Esophagus muscularis mucosa (tissue), 4 donors: ENCODE measurements around the gene ABCC12. TPM values are rescaled to one million over a fixed set of nuclear protein-coding genes. Genes with fewer than 3 reads are reported as not detected.
A peak's percentile ranks its signal among the peaks of the same experiment; 100 is the strongest.

Experiments
- DNase-seq: peaks from one replicate; pipeline ENCODE4 v3.0.0-alpha.2; 2017; ENCODE audit errors: extremely low spot score
- H3K27ac ChIP-seq, 4 donors: fragments of 200-600 bp; sonication (generic); replicated peaks in 1 of 4; 1 replicate in 3 of 4; 2 replicates in 1 of 4; pipeline ENCODE4 v1.5.1; 2016 to 2019; ENCODE audit warnings: mild to moderate bottlenecking in 1 of 4
- H3K27me3 ChIP-seq, 4 donors: fragments of 200-600 bp; sonication (generic); one replicate each; pipeline versions ENCODE4 v1.5.1 to v1.6.0; 2016 to 2019
- H3K36me3 ChIP-seq, 4 donors: fragments of 200-600 bp; sonication (generic); one replicate each; pipeline ENCODE4 v1.5.1; 2016 to 2019
- H3K4me1 ChIP-seq, 4 donors: fragments of 200-600 bp; sonication (generic); one replicate each; pipeline ENCODE4 v1.5.1; 2016 to 2019
- H3K4me3 ChIP-seq, 4 donors: fragments of 200-600 bp; sonication (generic); 1 replicate in 2 of 4; 2 replicates in 2 of 4; pipeline ENCODE4 v1.5.1; 2016 to 2019; ENCODE audit warnings: mild to moderate bottlenecking in 4 of 4, moderate library complexity in 1 of 4
- H3K9me3 ChIP-seq, 4 donors: fragments of 200-600 bp; sonication (generic); 1 replicate in 3 of 4; 2 replicates in 1 of 4; pipeline ENCODE4 v1.5.1; 2016 to 2019
- EP300 ChIP-seq: sonication (generic); formaldehyde crosslinking; IDR thresholded peaks from one replicate; pipeline ENCODE4 v1.6.1; 2017; ENCODE audit warnings: antibody characterized with exemption
- POLR2A ChIP-seq: fragments of 450-650 bp; IDR thresholded peaks from one replicate; pipeline ENCODE4 v1.6.1; 2017; ENCODE audit warnings: antibody characterized with exemption, moderate library complexity, mild to moderate bottlenecking, low read depth
- POLR2AphosphoS5 ChIP-seq, 2 donors: sonication (generic); formaldehyde crosslinking; IDR thresholded peaks; one replicate each; pipeline ENCODE4 v1.6.1; 2017; ENCODE audit warnings: antibody characterized with exemption in 2 of 2
- WGBS: methylation state at CpG from one replicate; pipeline ENCODE4 v1.1.5; 2018; 5-methylcytosine and 5-hydroxymethylcytosine counted together
- intact Hi-C: fragments of 100-400 bp; cut with DNase I; formaldehyde crosslinking; loops from one replicate; pipeline ENCODE4 v1.15.1; 2023
- total RNA-seq, 4 donors: library from RNA; depleted of rRNA; stranded (reverse); fragments of >200 nt; gene quantifications; one replicate each; pipeline versions ENCODE4 v1.1.0 to v1.2.1, GENCODE V29; 2016
- TF ChIP-seq, protein P1 (sequence below), 3 experiments: fragments of 200-600 bp in 2 of 3; fragments of 450-650 bp in 1 of 3; sonication (generic) in 2 of 3; IDR thresholded peaks; one replicate each; pipeline ENCODE4 v1.5.1; 2017 to 2019; ENCODE audit warnings: antibody characterized with exemption in 3 of 3, mild to moderate bottlenecking in 2 of 3, moderate library complexity in 1 of 3

ABCC12 gene
- total RNA-seq, 4 donors from 2014 or later: not detected

DNA sequence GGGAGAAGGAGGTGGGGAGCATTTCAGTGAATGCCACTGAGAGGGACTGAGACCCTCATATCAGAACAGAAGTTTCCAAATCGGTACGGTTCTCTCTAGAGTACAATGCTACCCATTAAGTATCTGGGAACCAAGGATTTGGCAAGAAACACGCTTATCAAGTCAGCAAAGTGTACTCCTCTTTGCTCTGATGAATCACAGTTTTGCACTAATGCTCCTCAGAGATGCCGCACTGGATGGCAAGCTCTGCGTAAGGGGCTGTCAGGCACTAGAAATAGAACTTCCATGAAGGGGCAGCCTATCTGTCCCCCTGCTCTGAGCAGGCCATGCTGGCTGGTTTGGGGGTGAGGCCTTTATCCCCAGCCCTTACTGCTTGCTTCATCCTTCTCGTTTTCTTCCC is 4.8 kb upstream of the ABCC12 start:
- Histone ChIP-seq H3K27me3 (peaks cover 0 to 24% (median 0%) of the 10 kb centered on the region in 4 donors), H3K27ac (no peak overlapping the region), H3K4me3 (no peak overlapping the region), H3K4me1 (peaks cover 6 to 16% (median 14%) of the 10 kb centered on the region in 4 donors), H3K36me3 (no peaks in the 10 kb centered on the region), H3K9me3 (no peaks in the 10 kb centered on the region)
- 75% methylated on average over 6 of the region's 6 CpGs for WGBS
- no peak for DNase-seq
- intact Hi-C loops: no loop called here
- TF ChIP-seq POLR2A (no peak), EP300 (no peak), POLR2AphosphoS5 (IDR thresholded peaks at IDR 0.05) (no peak)
- TF ChIP-seq, protein P1, sequence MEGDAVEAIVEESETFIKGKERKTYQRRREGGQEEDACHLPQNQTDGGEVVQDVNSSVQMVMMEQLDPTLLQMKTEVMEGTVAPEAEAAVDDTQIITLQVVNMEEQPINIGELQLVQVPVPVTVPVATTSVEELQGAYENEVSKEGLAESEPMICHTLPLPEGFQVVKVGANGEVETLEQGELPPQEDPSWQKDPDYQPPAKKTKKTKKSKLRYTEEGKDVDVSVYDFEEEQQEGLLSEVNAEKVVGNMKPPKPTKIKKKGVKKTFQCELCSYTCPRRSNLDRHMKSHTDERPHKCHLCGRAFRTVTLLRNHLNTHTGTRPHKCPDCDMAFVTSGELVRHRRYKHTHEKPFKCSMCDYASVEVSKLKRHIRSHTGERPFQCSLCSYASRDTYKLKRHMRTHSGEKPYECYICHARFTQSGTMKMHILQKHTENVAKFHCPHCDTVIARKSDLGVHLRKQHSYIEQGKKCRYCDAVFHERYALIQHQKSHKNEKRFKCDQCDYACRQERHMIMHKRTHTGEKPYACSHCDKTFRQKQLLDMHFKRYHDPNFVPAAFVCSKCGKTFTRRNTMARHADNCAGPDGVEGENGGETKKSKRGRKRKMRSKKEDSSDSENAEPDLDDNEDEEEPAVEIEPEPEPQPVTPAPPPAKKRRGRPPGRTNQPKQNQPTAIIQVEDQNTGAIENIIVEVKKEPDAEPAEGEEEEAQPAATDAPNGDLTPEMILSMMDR (IDR thresholded peaks at IDR 0.05): no peak

DNA sequence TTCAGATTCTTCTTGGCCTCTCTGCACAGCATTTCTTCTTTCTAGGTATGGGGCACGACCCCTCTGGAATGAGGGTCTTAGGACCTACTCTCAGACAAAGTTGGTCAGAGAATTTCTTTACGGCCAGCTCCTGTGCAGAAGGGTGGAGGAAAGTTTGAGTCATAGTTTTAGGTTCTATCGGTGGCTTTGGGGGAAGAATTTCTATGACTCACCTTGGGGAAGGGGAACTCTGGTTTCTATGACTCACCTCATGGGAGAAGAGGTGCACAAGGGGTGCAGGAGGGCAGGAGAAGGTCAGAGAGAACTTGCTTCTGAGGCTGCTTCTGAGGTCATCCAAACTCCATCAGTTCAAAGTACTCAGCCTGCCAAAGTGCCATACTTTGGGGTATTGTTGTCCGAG is 2.5 kb upstream of the ABCC12 start:
- no peak for TF ChIP-seq POLR2AphosphoS5 (IDR thresholded peaks at IDR 0.05)
- TF ChIP-seq, protein P1 (IDR thresholded peaks at IDR 0.05): no peak
- TF ChIP-seq POLR2A: no peak
- no peak for TF ChIP-seq EP300
- H3K36me3 ChIP-seq: no peaks in the 10 kb centered on the region
- 62% methylated on average over 4 of the region's 4 CpGs for WGBS
- H3K4me3 ChIP-seq: no peak overlapping the region
- no peaks in the 10 kb centered on the region for H3K9me3 ChIP-seq
- no peak overlapping the region for H3K27ac ChIP-seq
- peaks cover 0 to 29% (median 0%) of the 10 kb centered on the region in 4 donors for H3K27me3 ChIP-seq
- intact Hi-C loops: loop anchor here (5.0 kb wide), 2 partner anchors 1016 to 1211 kb away; partner anchors contain the start of gene NETO2
- no peak for DNase-seq
- peaks cover 3 to 9% (median 6%) of the 10 kb centered on the region in 4 donors for H3K4me1 ChIP-seq

DNA sequence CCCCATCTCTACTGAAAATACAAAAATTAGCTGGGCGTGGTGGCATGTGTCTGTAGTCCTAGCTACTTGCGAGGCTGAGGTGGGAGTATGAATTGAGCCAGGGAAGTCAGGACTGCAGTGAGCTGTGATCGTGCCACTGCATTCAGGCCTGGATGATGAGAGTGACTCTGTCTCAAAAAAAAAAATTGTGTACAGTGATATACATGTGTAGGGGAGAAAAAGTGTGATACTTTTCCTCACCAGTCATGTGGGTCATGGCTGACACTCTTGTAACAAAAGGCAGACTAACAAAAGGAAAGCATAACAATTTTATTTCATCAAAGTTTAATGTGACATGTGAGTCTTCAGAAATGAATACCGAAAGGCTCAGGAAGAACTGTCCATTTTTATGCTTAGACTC is 2.0 kb upstream of the ABCC12 start:
- no peak for DNase-seq
- 88% methylated on average over 4 of the region's 4 CpGs for WGBS
- Histone ChIP-seq H3K4me3 (no peak overlapping the region), H3K9me3 (no peaks in the 10 kb centered on the region), H3K27me3 (peaks cover 0 to 24% (median 0%) of the 10 kb centered on the region in 4 donors), H3K27ac (no peak overlapping the region), H3K36me3 (no peaks in the 10 kb centered on the region), H3K4me1 (peaks cover 3 to 9% (median 6%) of the 10 kb centered on the region in 4 donors)
- intact Hi-C loops: loop anchor here (5.0 kb wide), 2 partner anchors 1015 to 1210 kb away; partner anchors contain the start of gene NETO2
- TF ChIP-seq POLR2A (no peak), POLR2AphosphoS5 (IDR thresholded peaks at IDR 0.05) (no peak), EP300 (no peak)
- TF ChIP-seq, protein P1 (IDR thresholded peaks at IDR 0.05): no peak

DNA sequence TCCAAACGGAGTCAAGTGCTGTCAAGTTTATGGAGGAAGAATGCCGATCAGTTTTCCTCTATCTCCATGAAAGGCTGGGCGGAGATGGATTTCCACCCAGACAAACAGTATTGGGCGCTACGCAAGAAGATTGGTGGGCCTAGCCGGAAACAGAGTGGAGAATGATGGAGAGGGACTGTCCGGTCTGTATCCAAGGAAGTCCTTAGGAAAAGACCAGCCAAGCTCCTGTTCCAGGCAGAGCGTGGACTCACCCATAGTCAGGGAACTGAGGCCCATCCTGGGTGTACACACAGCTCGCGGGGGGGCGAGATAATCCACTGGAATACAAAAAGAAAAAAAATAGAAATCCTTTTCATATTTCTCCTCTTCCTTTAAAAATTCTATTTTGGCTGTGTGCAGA is 1.5 kb upstream of the ABCC12 start:
- Histone ChIP-seq H3K4me1 (peaks cover 3 to 9% (median 6%) of the 10 kb centered on the region in 4 donors), H3K4me3 (no peak overlapping the region), H3K9me3 (no peaks in the 10 kb centered on the region), H3K36me3 (no peaks in the 10 kb centered on the region), H3K27ac (no peak overlapping the region), H3K27me3 (peaks cover 0 to 21% (median 0%) of the 10 kb centered on the region in 4 donors)
- TF ChIP-seq, protein P1 (IDR thresholded peaks at IDR 0.05): no peak
- TF ChIP-seq POLR2AphosphoS5 (IDR thresholded peaks at IDR 0.05) (no peak), EP300 (no peak), POLR2A (no peak)
- 85% methylated on average over 11 of the region's 11 CpGs for WGBS
- DNase-seq: no peak
- intact Hi-C loops: loop anchor here (5.0 kb wide), 2 partner anchors 1015 to 1210 kb away; partner anchors contain the start of gene NETO2

DNA sequence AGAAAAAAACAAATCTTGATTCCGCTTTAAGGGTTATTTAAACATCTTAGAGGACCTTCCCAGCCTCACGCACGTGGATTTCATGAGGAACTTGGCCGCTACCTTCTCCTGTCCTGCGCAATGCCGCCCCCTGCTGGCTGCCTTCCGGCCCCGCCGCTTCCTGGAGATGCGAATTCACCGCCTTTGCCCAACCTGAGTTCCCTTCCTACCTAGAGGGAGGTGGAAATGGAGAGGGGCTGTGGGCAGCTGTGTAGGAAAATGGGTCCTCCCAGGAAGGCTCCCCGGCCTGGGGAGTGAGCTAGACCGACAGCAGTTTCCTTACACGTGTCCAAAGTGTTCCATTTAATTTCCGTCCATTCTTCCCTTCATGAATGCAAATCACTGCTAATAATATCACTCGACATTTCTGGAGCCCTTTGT is 1.0 kb upstream of the ABCC12 start:
- Histone ChIP-seq H3K27me3 (peaks cover 0 to 21% (median 0%) of the 10 kb centered on the region in 4 donors), H3K36me3 (no peaks in the 10 kb centered on the region), H3K9me3 (no peaks in the 10 kb centered on the region), H3K4me3 (no peak overlapping the region), H3K27ac (no peak overlapping the region), H3K4me1 (peaks cover 3 to 9% (median 6%) of the 10 kb centered on the region in 4 donors)
- peak; percentile 94 for DNase-seq
- TF ChIP-seq EP300 (no peak), POLR2AphosphoS5 (IDR thresholded peaks at IDR 0.05) (peak in 1 of 2 donors; percentile 30), POLR2A (no peak)
- TF ChIP-seq, protein P1 (IDR thresholded peaks at IDR 0.05): peak; percentile 64 to 96 (median 82)
- 15% methylated on average over 16 of the region's 16 CpGs for WGBS
- intact Hi-C loops: loop anchor here (5.0 kb wide), 2 partner anchors 1014 to 1209 kb away; partner anchors contain the start of gene NETO2
